ENCODE data around the gene SPON2.

SPON2 gene

DNA sequence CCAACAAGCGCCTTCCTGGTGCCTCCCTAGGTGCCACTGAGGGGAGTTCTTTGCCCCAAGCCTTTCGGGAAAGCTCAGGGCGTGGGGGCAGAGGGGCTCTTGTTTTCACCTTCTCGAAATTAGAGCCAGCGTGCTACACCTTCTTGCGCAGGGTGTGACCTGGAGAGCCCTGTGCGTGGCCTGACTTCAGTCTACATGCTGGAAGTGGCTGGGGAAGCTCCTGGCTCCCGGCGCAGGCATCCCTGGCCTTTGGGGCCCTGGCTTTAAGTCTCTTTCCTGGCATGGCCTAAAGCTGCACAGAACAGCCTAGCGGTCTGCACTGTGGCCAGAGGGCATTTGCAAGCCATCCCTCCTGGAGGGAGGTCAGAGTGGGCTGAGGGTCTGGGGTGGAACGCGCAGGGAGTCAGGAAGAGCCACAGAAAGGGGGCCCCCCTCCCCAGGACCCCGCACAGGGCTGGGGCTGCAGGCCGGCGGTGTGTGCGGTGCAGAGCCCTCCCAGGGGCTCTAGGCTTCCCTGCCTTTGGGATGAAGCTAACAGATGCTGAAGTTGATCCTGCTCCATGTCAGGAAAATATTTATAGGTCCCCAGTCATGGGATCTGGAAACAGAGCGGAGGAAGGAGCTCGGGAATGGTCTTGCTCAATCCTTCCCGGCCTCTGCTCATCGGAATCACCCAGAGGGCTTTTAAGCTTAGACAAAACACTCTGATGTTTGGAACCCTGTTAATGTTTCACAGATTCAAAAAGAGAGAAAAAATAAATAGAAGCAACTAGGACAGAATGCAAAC lies 781 bp upstream of the SPON2 start:
- DNase-seq (ENCODE audit: low read depth in 2 of 2), result peak; percentile 24 to 40

GRCh38 chr4:1171311-1172227 lies 814 bp downstream of the SPON2 start:
- DNase-seq (ENCODE audit: low read depth in 2 of 2), result no peak

- no peak for DNase-seq (ENCODE audit: low read depth in 2 of 2)
Observed at GRCh38 chr4:1170976-1171310, 1.4 kb downstream of the SPON2 start.

GRCh38 chr4:1170156-1170975 lies 2.0 kb downstream of the SPON2 start:
- DNase-seq (ENCODE audit: low read depth in 2 of 2), result no peak

- DNase-seq (ENCODE audit: low read depth in 2 of 2), result no peak
Observed at GRCh38 chr4:1169691-1170096, 2.7 kb downstream of the SPON2 start.

- no peak for DNase-seq (ENCODE audit: low read depth in 2 of 2)
Observed at GRCh38 chr4:1169171-1169671, 3.2 kb downstream of the SPON2 start.

DNA sequence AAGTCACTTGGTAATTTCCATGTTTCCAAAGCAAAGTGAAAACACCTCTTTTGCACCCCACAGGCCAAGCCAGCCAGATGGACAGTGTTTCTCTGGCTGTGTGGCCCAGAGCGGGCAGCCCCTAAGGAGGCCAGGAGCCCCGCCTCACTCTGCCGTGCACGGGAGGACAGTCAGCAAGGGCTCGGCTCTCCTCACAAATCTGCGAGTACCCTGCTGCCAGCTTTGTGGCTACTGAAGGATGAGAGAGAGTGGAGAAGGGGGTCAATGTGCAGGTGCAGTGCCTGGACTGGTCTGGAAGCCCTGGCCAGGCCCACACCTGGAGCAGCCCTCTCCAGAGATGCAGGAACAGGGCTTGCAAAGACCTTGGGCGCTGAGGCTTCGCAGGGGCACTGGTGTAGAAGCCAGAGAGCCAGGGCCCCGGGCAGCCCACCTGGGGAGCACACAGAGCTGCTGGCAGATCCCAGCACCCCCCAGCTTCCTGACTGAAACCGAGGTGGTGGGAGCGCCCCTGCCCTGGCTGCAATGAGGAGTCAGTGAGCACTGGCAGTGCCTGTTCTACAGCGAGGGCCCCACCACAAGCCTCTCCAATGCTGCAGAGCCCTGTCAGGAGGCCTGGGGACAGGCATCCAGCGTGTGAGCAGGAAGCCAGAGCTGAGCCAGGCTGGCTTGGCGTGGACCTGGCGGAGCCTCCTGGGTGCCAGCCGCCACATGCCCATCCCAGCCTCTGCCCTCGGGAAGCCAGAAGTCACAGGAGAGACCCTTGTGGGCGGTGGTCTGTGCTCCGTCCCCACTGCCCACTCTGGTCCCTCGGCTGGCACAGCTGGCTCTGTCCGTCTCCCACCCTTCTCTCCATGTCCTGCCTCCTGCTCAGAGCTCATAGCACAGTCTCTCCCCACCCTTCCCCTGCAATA lies 3.9 kb downstream of the SPON2 start:
- no peak for DNase-seq (ENCODE audit: low read depth in 2 of 2)

DNA sequence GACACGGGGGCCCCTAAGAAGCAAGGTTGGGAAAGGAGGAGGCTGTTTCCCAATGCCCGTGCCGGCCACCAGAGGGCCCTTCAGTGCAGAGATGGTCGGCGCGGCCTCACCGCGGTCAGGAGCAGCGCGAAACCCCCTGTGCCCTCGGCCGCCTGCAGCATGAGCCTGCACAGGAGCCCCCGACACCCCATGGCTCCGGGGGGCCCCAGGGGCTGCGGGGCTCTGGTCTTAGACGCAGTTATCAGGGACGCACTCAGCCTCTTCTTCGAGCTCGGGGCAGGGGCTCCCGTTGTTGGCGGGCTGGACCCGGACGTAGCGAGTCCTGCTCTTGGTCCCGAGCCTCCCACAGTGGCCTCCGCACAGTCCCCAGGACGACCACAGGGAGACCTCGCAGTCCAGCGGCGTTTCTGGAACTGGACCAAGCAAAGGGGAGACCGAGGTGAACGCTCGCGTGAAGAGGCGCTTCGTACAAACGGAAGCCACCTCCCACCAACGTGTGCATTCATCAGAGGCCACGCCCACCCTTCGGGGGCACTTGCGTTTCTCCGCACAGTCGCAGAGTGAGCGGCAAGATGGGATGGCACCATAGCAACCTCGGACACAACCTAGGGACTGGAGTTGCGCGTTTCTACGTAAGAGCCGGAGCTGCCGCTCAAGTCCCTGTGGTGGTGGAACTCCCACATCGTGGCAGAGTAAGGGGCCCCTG lies 5.0 kb downstream of the SPON2 start:
- peak; percentile 56 to 60 for DNase-seq (ENCODE audit: low read depth in 2 of 2)

- no peak for DNase-seq (ENCODE audit: low read depth in 2 of 2)
Observed at GRCh38 chr4:1166509-1167243, 5.7 kb downstream of the SPON2 start.

DNA sequence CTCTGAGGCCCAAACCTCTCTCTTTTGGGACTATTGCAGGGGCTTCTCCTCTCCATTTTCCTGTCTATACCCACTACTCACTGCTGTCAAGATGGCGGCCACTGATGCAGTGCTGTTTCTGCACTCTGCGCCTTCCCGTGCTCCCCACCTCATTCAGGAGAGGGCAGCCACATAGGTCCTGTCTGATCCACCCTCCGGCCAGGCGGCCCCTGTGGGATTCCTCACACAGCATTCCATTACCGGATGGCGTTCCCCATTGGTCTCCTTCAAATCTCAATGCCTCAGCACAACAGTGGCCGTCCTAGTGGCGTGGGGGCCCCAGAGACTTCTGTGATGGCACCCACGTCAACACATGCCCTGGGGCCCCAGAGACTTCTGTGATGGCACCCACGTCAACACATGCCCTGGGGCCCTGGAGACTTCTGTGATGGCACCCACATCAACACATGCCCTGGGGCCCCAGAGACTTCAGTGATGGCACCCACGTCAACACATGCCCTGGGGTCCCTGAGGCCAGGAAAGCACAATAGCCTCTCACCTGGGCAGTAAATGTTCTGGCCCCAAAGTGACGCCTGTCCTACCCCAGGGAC lies 7.3 kb downstream of the SPON2 start:
- DNase-seq (ENCODE audit: low read depth in 2 of 2), result no peak

DNA sequence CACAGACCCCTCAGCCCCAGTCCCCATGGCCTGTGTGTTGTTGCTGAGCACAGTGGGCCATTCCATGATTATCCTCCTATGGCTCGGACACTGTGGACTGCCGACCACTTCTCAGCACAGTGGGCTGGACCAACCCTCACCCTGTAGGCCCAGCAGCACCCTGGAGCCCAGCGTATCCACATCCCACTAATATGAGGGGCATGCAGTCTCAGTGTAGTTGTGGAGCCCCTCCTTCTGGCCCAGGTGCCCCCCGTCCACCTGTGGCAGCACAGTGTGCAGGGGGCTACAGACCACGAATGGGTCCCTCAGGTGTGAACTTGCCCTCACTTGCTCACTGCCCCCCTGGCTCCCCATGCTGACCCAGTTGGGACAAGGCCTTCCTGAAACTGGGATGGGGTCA lies 7.9 kb downstream of the SPON2 start:
- no peak for DNase-seq (ENCODE audit: low read depth in 2 of 2)

DNA sequence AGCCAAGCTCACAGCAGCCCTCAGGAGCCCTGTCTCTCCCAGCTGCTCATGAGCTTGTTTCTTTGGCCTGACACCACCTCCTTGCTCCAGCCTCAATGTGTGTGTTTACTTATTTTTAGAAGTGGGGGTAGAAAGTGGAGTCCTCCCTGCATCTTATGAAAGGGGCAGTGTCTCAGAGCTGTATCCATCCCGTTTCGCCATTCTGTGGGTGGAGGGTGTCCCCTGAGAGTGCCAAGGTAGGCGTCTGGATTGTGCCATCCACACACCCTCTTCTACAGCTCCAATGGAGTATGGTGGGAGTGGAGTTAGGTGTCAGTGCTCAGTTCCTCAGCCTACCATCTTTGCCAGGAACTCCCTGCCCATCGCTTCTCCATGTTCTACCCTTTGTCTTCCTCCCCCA lies 8.3 kb downstream of the SPON2 start:
- no peak for DNase-seq (ENCODE audit: low read depth in 2 of 2)

GRCh38 chr4:1160351-1160750 lies 12.0 kb downstream of the SPON2 start:
- no peak for DNase-seq (ENCODE audit: low read depth in 2 of 2)

DNA sequence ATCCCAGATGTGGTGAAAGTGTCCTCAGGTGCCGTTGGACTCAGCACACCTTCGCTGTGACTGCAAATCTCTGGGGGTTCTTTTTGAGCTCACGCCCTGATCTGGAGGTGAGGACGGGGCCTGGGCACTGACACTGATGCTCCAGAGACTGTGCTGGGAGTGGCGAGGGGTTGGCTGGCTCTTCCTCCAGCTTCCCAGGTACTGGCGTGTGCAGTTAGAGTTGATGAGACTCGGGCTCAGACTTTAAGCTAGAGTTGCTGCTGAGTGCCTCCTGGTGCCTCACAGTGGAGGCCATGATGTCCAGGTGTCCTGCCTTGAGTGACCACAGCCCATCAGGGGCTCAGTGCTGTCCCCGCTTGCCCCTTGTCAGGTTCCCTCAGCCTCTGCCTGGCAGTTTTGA lies 16.3 kb downstream of the SPON2 start:
- DNase-seq (ENCODE audit: low read depth in 2 of 2), result no peak

GRCh38 chr4:1155314-1155713 lies 17.1 kb downstream of the SPON2 start:
- no peak for DNase-seq (ENCODE audit: low read depth in 2 of 2)

GRCh38 chr4:1154523-1155182 lies 17.7 kb downstream of the SPON2 start:
- DNase-seq (ENCODE audit: low read depth in 2 of 2), result no peak

DNA sequence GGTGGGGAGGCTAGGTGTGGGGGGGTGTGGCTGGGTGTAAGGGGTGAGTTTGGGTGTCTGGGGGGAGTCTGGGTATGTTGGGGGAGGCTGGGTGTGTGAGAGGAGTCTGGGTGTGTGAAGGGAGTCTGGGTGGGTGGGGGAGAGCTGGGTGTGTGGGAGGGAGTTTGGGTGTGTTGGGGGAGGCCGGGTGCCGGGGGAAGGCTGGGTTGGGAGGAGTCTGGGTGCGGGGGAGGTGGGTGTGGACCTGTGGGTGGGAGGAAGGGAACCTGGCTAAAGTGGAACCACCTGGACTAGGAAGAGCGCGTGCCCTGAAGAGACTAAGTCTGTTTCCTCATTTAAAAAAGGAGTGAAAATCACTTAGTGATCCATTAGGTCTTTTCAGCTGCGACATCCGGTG lies 18.3 kb downstream of the SPON2 start:
- no peak for DNase-seq (ENCODE audit: low read depth in 2 of 2)

DNA sequence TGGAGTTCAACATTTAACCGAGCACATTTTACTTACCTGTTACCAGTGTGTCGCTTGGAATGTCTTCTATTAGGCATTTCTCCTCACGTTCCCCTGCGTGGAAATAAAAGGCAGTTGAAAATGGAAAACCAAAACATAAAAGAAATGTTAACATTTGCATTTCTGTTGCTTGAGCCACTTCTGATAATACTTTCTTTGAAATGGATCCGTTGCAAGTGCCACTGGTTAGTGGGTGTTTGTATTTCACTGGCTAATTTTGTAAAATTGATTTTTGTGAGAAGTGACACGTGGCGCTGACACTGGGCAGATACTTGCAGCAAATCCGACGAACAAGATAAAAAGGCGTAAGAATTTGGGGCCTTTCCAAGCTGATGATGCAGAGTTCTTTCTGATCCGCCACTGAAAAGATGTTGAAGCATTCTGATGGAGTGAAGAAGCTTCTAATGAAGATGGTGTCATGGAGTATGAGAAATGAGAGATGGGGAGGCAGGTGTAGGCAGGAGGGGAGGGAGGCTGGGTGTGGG lies 18.8 kb downstream of the SPON2 start:
- DNase-seq (ENCODE audit: low read depth in 2 of 2), result no peak
